Keratinocyte (primary cell): Measurements from ENCODE around the gene PIN1. TPM values are rescaled to one million over a fixed set of nuclear protein-coding genes. Genes with fewer than 3 reads are reported as not detected.

Experiments used
- DNase-seq: peaks from one replicate; pipeline ENCODE4 v3.0.0-alpha.2; 2011; ENCODE audit warnings: low read depth, missing footprints, low spot score
- FAIRE-seq: peaks from 2 replicates; lab custom pipeline; 2011; peaks lifted over from hg19 to GRCh38; lab: Jason Lieb, UNC
- H2AFZ ChIP-seq: 2 replicates; pipeline ENCODE4 v1.6.0; 2012; ENCODE audit warnings: low read length, control low read depth, inconsistent platforms; ENCODE audit not compliant: control insufficient read depth
- H3K27ac ChIP-seq: 2 replicates; pipeline ENCODE4 v1.5.1; 2011; ENCODE audit warnings: low read length; ENCODE audit not compliant: control insufficient read depth, insufficient read depth
- H3K27me3 ChIP-seq: 3 replicates; pipeline ENCODE4 v1.6.0; 2011; ENCODE audit warnings: low read length; ENCODE audit not compliant: control insufficient read depth, insufficient read depth; ENCODE audit errors: extremely low read depth
- H3K36me3 ChIP-seq, 2 experiments: 2 replicates in 1 of 2; 3 replicates in 1 of 2; pipeline ENCODE4 v1.5.1; 2011; ENCODE audit warnings: low read length in 2 of 2, mild to moderate bottlenecking in 1 of 2; ENCODE audit not compliant: control insufficient read depth in 2 of 2, insufficient read depth in 2 of 2; ENCODE audit errors: extremely low read depth in 1 of 2
- H3K4me1 ChIP-seq: 3 replicates; pipeline ENCODE4 v1.5.1; 2011; ENCODE audit warnings: low read length; ENCODE audit not compliant: control insufficient read depth, insufficient read depth; ENCODE audit errors: extremely low read depth
- H3K4me2 ChIP-seq: 3 replicates; pipeline ENCODE4 v1.6.0; 2011; ENCODE audit warnings: low read depth, low read length; ENCODE audit not compliant: control insufficient read depth, insufficient read depth; ENCODE audit errors: extremely low read depth
- H3K4me3 ChIP-seq, 3 experiments: fragments of 200-600 bp in 1 of 3; sonication (generic) in 1 of 3; 2 replicates in 2 of 3; 3 replicates in 1 of 3; pipeline ENCODE4 v1.5.1; 2011 to 2016; ENCODE audit warnings: low read length in 3 of 3, mild to moderate bottlenecking in 3 of 3, control low read depth in 2 of 3, inconsistent platforms in 1 of 3, low read depth in 1 of 3, mixed read lengths in 1 of 3, mixed run types in 1 of 3, moderate library complexity in 1 of 3; ENCODE audit not compliant: control insufficient read depth in 2 of 3, insufficient read depth in 2 of 3; ENCODE audit errors: extremely low read depth in 1 of 3
- H3K79me2 ChIP-seq: 2 replicates; pipeline ENCODE4 v1.6.0; 2012; ENCODE audit warnings: low read length; ENCODE audit not compliant: control insufficient read depth, insufficient read depth
- H3K9ac ChIP-seq: 3 replicates; pipeline ENCODE4 v1.6.0; 2011; ENCODE audit warnings: low read length; ENCODE audit not compliant: control insufficient read depth, insufficient read depth; ENCODE audit errors: extremely low read depth
- H3K9me1 ChIP-seq: 3 replicates; pipeline ENCODE4 v1.6.0; 2011; ENCODE audit warnings: low read length; ENCODE audit not compliant: control insufficient read depth, insufficient read depth; ENCODE audit errors: extremely low read depth
- H3K9me3 ChIP-seq: 2 replicates; pipeline ENCODE4 v1.5.1; 2012; ENCODE audit warnings: low read depth, low read length; ENCODE audit not compliant: control insufficient read depth
- H4K20me1 ChIP-seq: 3 replicates; pipeline ENCODE4 v1.6.0; 2011; ENCODE audit warnings: low read length; ENCODE audit not compliant: control insufficient read depth, insufficient read depth; ENCODE audit errors: extremely low read depth
- CTCF ChIP-seq, 3 experiments: IDR thresholded peaks in 1 of 3; conservative IDR thresholded peaks in 1 of 3; optimal IDR thresholded peaks in 1 of 3; 2 replicates in 2 of 3; 3 replicates in 1 of 3; pipeline versions ENCODE3 to v1.5.1; 2011; ENCODE audit warnings: low read length in 3 of 3, mild to moderate bottlenecking in 3 of 3, moderate library complexity in 2 of 3, control low read depth in 1 of 3, inconsistent platforms in 1 of 3; ENCODE audit not compliant: insufficient read depth in 2 of 3; ENCODE audit errors: extremely low read depth in 1 of 3
- EZH2 ChIP-seq: IDR thresholded peaks from one replicate; pipeline ENCODE4 v1.6.1; 2012; ENCODE audit warnings: inconsistent platforms, mild to moderate bottlenecking, low read length, moderate library complexity
- dilution Hi-C: fragments of 300-500 bp; cut with MboI; formaldehyde crosslinking; loops from one replicate; pipeline ENCODE4 v1.7.0; 2020; ENCODE audit warnings: low sequenced_read_pairs; ENCODE audit not compliant: extremely low pct_ligation_motif_present
- polyA plus RNA-seq, 5 experiments: library from polyadenylated mRNA; depleted of rRNA in 3 of 5; stranded (reverse) in 3 of 5; stranded (forward) in 1 of 5; unstranded in 1 of 5; fragments of >200 nt; gene quantifications; 1 replicate in 1 of 5; 2 replicates in 3 of 5; 3 replicates in 1 of 5; pipeline versions ENCODE4 v1.2.1 to v1.2.3, GENCODE V29; 2011 to 2012; ENCODE audit warnings: missing spikeins in 2 of 5, low read depth in 1 of 5, low replicate concordance in 1 of 5

PIN1 gene
- polyA plus RNA-seq, 1 donor (not counting 4 experiments of a cell fraction or from before 2014, with no cell fraction given): 39.8 TPM

GRCh38 chr19:9818175-9818733, 16.9 kb upstream of the PIN1 start:
- dilution Hi-C loops: no loop called here

GRCh38 chr19:9818734-9819595, 16.2 kb upstream of the PIN1 start, which contains the start of gene FBXL12:
Gene FBXL12 (minus strand): TSS chr19:9819079. CDS start chr19:9818813, 266 bp downstream.
- Histone ChIP-seq H3K79me2 (peaks cover 34% of the 10 kb centered on the region), H3K27me3 (no peaks in the 10 kb centered on the region), H3K4me3 (peak within 1 kb of the TSS; percentile 83 to 98 (median 91)), H3K9me3 (no peaks in the 10 kb centered on the region), H3K36me3 (no peaks in the 10 kb centered on the region), H3K9ac (peak within 1 kb of the TSS; percentile 95), H3K4me2 (peak within 1 kb of the TSS; percentile 95), H3K4me1 (peaks cover 15% of the 10 kb centered on the region), H4K20me1 (no peaks in the 10 kb centered on the region), H3K9me1 (no peaks in the 10 kb centered on the region), H2AFZ (peak within 1 kb of the TSS; percentile 94), H3K27ac (peak within 1 kb of the TSS; percentile 93)
- DNase-seq (peak; percentile 99), FAIRE-seq (peak; percentile 85)
- no peak for TF ChIP-seq EZH2
- no peak for TF ChIP-seq CTCF (optimal IDR thresholded peaks at IDR 0.05 in 1 of 3, IDR thresholded peaks at IDR 0.05 in 1 of 3, conservative IDR thresholded peaks at IDR 0.05 in 1 of 3; ENCODE audit: extremely low read depth in 1 of 3, insufficient read depth in 2 of 3, low read length in 3 of 3)
- dilution Hi-C loops: no loop called here

More at GRCh38 chr19:9818175-9818733, 16.9 kb upstream of the PIN1 start:
- H3K4me3 ChIP-seq: peak overlapping the region; percentile 83 to 98 (median 91)
- H2AFZ ChIP-seq: peak overlapping the region; percentile 94
- no peaks in the 10 kb centered on the region for H3K27me3 ChIP-seq
- H3K79me2 ChIP-seq: peaks cover 36% of the 10 kb centered on the region
- TF ChIP-seq EZH2 (no peak), CTCF (optimal IDR thresholded peaks at IDR 0.05 in 1 of 3, IDR thresholded peaks at IDR 0.05 in 1 of 3, conservative IDR thresholded peaks at IDR 0.05 in 1 of 3; ENCODE audit: extremely low read depth in 1 of 3, insufficient read depth in 2 of 3, low read length in 3 of 3) (no peak)
- peak overlapping the region; percentile 95 for H3K9ac ChIP-seq
- no peak for FAIRE-seq
- H3K9me1 ChIP-seq: no peaks in the 10 kb centered on the region
- H3K36me3 ChIP-seq: no peaks in the 10 kb centered on the region
- peak overlapping the region; percentile 93 for H3K27ac ChIP-seq
- peaks cover 15% of the 10 kb centered on the region for H3K4me1 ChIP-seq
- peak overlapping the region; percentile 95 for H3K4me2 ChIP-seq
- no peaks in the 10 kb centered on the region for H4K20me1 ChIP-seq
- DNase-seq: no peak
- no peaks in the 10 kb centered on the region for H3K9me3 ChIP-seq
